B cell (primary cell): ENCODE measurements around the gene APRT. TPM values are rescaled to one million over a fixed set of nuclear protein-coding genes. Genes with fewer than 3 reads are reported as not detected.

Experiments used
- ATAC-seq: fragments of 200-7000 bp; cut with Tn5 transposase; one replicate; pipeline ENCODE4 v1.10.0; 2021; ENCODE audit warnings: low read depth, mild to moderate bottlenecking, moderate number of reproducible peaks, moderate library complexity
- CTCF ChIA-PET: fragments of 350-600 bp; sonication (Branson Sonifier 250); formaldehyde crosslinking; loops from one replicate; lab custom pipeline; 2021; ENCODE audit warnings: antibody characterized with exemption, inconsistent platforms; lab: Charles Lee
- POLR2A ChIA-PET: fragments of 350-600 bp; sonication (Branson Sonifier 250); formaldehyde crosslinking; loops from one replicate; lab custom pipeline; 2021; ENCODE audit warnings: antibody characterized with exemption; lab: Charles Lee
- DNase-seq: peaks from one replicate; pipeline ENCODE4 v3.0.0; 2013
- H2AFZ ChIP-seq: 2 replicates; pipeline ENCODE4 v1.6.1; 2012; ENCODE audit warnings: mild to moderate bottlenecking, low read depth, low read length; ENCODE audit not compliant: insufficient read depth, poor library complexity, severe bottlenecking
- H3K27ac ChIP-seq, 2 donors: 1 replicate in 1 of 2; 2 replicates in 1 of 2; pipeline ENCODE4 v1.5.1; 2012 to 2013; ENCODE audit warnings: low read length in 2 of 2, mild to moderate bottlenecking in 2 of 2, moderate library complexity in 1 of 2
- H3K27me3 ChIP-seq, 4 experiments: fragments of 200-600 bp in 1 of 4; sonication (generic) in 1 of 4; replicated peaks in 1 of 4; 1 replicate in 2 of 4; 2 replicates in 2 of 4; pipeline versions ENCODE4 v1.6.1 to v1.7.0; 2013 to 2016; ENCODE audit warnings: low read length in 3 of 4, mild to moderate bottlenecking in 2 of 4, mixed read lengths in 1 of 4, moderate library complexity in 1 of 4; ENCODE audit not compliant: insufficient read depth in 4 of 4, control insufficient read depth in 3 of 4; ENCODE audit errors: control extremely low read depth in 1 of 4
- H3K36me3 ChIP-seq, 2 experiments: replicated peaks in 1 of 2; 1 replicate in 1 of 2; 2 replicates in 1 of 2; pipeline versions ENCODE4 v1.6.1 to v1.7.1; 2013; ENCODE audit warnings: low read length in 1 of 2; ENCODE audit not compliant: insufficient read depth in 2 of 2, control insufficient read depth in 1 of 2; ENCODE audit errors: control extremely low read depth in 1 of 2, extremely low read depth in 1 of 2
- H3K4me1 ChIP-seq, 2 donors: fragments of 200-600 bp in 1 of 2; sonication (generic) in 1 of 2; 1 replicate in 1 of 2; 2 replicates in 1 of 2; pipeline versions ENCODE4 v1.5.1 to v1.6.1; 2013 to 2017; ENCODE audit warnings: low read length in 2 of 2; ENCODE audit not compliant: control insufficient read depth in 2 of 2, insufficient read depth in 2 of 2
- H3K4me2 ChIP-seq: replicated peaks from 2 replicates; pipeline ENCODE3; 2012; ENCODE audit warnings: mild to moderate bottlenecking, low read depth, low read length; ENCODE audit not compliant: poor library complexity, severe bottlenecking
- H3K4me3 ChIP-seq, 5 experiments: fragments of 200-600 bp in 1 of 5; sonication (generic) in 1 of 5; 1 replicate in 3 of 5; 2 replicates in 2 of 5; pipeline versions ENCODE4 v1.5.1 to v1.7.0; 2011 to 2016; ENCODE audit warnings: low read length in 4 of 5, mild to moderate bottlenecking in 4 of 5, low read depth in 2 of 5, control low read depth in 1 of 5, moderate library complexity in 1 of 5; ENCODE audit not compliant: insufficient read depth in 1 of 5; ENCODE audit errors: control extremely low read depth in 1 of 5, extremely low read depth in 1 of 5
- H3K79me2 ChIP-seq: fragments of 200-600 bp; sonication (generic); one replicate; pipeline ENCODE4 v1.6.0; 2016; ENCODE audit warnings: low read length; ENCODE audit not compliant: control insufficient read depth, insufficient read depth
- H3K9ac ChIP-seq: fragments of 200-600 bp; sonication (generic); 2 replicates; pipeline ENCODE4 v1.6.1; 2017; ENCODE audit warnings: mild to moderate bottlenecking, low read length, moderate library complexity
- H3K9me3 ChIP-seq, 3 donors: one replicate each; pipeline versions ENCODE4 v1.6.1 to v1.7.1; 2013; ENCODE audit warnings: low read length in 2 of 3; ENCODE audit not compliant: control insufficient read depth in 2 of 3, insufficient read depth in 1 of 3; ENCODE audit errors: control extremely low read depth in 1 of 3
- H4K20me1 ChIP-seq: 2 replicates; pipeline ENCODE4 v1.6.0; 2012; ENCODE audit warnings: mild to moderate bottlenecking, low read length; ENCODE audit not compliant: insufficient read depth, control insufficient read depth, poor library complexity, severe bottlenecking
- H3K27ac Mint-ChIP-seq: one replicate; pipeline ENCODE4 v1.8.0; 2021; ENCODE audit warnings: mixed read lengths
- H3K27me3 Mint-ChIP-seq: one replicate; pipeline ENCODE4 v1.8.0; 2021; ENCODE audit warnings: mixed read lengths
- H3K4me1 Mint-ChIP-seq: one replicate; pipeline ENCODE4 v1.8.0; 2021; ENCODE audit warnings: mixed read lengths
- H3K4me3 Mint-ChIP-seq: one replicate; pipeline ENCODE4 v1.8.0; 2021; ENCODE audit warnings: mixed read lengths
- H3K9me3 Mint-ChIP-seq: one replicate; pipeline ENCODE4 v1.8.0; 2022; ENCODE audit warnings: mixed read lengths; ENCODE audit not compliant: insufficient read depth
- CTCF ChIP-seq: fragments of 200-600 bp; IDR thresholded peaks from one replicate; pipeline ENCODE4 v1.8.0; 2022; ENCODE audit warnings: antibody characterized with exemption, mild to moderate bottlenecking
- EZH2 ChIP-seq: IDR thresholded peaks from 2 replicates; pipeline ENCODE4 v1.6.1; 2012; ENCODE audit warnings: borderline replicate concordance, low read depth, mild to moderate bottlenecking, moderate library complexity, low read length; ENCODE audit not compliant: insufficient read depth, poor library complexity, severe bottlenecking
- WGBS: methylation state at CpG from one replicate; pipeline ENCODE4 v1.1.5; 2013; ENCODE audit warnings: missing lambda C conversion rate; ENCODE audit not compliant: insufficient coverage; 5-methylcytosine and 5-hydroxymethylcytosine counted together
- intact Hi-C: fragments of 100-400 bp; cut with micrococcal nuclease; formaldehyde crosslinking; loops from one replicate; pipeline ENCODE4 v1.10.0; 2022
- polyA plus RNA-seq: library from polyadenylated mRNA; depleted of rRNA; stranded (reverse); fragments of >200 nt; gene quantifications from 2 replicates; pipeline ENCODE4 v1.2.3, GENCODE V29; 2012
- total RNA-seq, 2 donors: library from RNA; stranded (reverse); fragments of 120-200 nt in 1 of 2; gene quantifications; 1 replicate in 1 of 2; 2 replicates in 1 of 2; pipeline versions ENCODE4 v1.2.3 to v1.2.4, GENCODE V29; 2013 to 2022

The APRT gene
- total and polyA plus RNA-seq, 2 donors (not counting 1 experiment from before 2014, with no cell fraction given): 124 to 161 TPM

GRCh38 chr16:88784074-88784855 lies 27.5 kb downstream of the APRT start:
- ChIA-PET POLR2A (interaction anchor here (0.6 to 2.6 kb wide), 6 partner anchors 14 to 125 kb away, joined by 3 to 12 read pairs (median 6); no protein-coding TSS in a partner anchor), CTCF (interaction anchor here (0.7 to 9.9 kb wide), 13 partner anchors 10 to 432 kb away, joined by 3 to 138 read pairs (median 5); partner anchors contain the start of gene APRT)
- no peaks in the 10 kb centered on the region for H3K9me3 ChIP-seq
- H3K27me3 Mint-ChIP-seq: no peaks in the 10 kb centered on the region
- peaks cover 21% of the 10 kb centered on the region for H3K79me2 ChIP-seq
- ATAC-seq: peak; percentile 16
- intact Hi-C loops: loop anchor here (1.0 to 10.0 kb wide), 6 partner anchors 17 to 432 kb away; partner anchors contain the start of genes CDT1, IL17C, ZC3H18 and ZFPM1
- peaks cover 48 to 55% of the 10 kb centered on the region in 2 donors for H3K4me1 ChIP-seq
- peak overlapping the region; percentile 95 for H3K4me2 ChIP-seq
- H4K20me1 ChIP-seq: peaks cover 30% of the 10 kb centered on the region
- H3K4me3 Mint-ChIP-seq: peak overlapping the region; percentile 73
- peaks cover 47% of the 10 kb centered on the region for H3K4me1 Mint-ChIP-seq
- WGBS: under 1% methylated on average over 73 of the region's 74 CpGs
- peak overlapping the region; percentile 84 for H3K27ac Mint-ChIP-seq
- H2AFZ ChIP-seq: peak overlapping the region; percentile 54
- H3K27me3 ChIP-seq: no peaks in the 10 kb centered on the region
- H3K4me3 ChIP-seq: peak overlapping the region in 4 of 5 experiments; percentile 48 to 71 (median 64)
- no peaks in the 10 kb centered on the region for H3K9me3 Mint-ChIP-seq
- DNase-seq: peak; percentile 71
- no peaks in the 10 kb centered on the region for H3K36me3 ChIP-seq
- H3K27ac ChIP-seq: peak overlapping the region; percentile 26 to 77
- TF ChIP-seq EZH2 (no peak), CTCF (peak; percentile 63)
- H3K9ac ChIP-seq: peak overlapping the region; percentile 65
